ENCODE results near the gene ZCCHC14.

ZCCHC14 gene

GRCh38 chr16:87492721-87493607 is at the start of gene ZCCHC14:
Gene ZCCHC14 (minus strand): TSS chr16:87493024. CDS start chr16:87492238, 786 bp downstream.
- in situ Hi-C loops (cut with MboI; ENCODE audit: low sequenced_read_pairs, unreplicated experiment) = no loop called here
- TF ChIP-seq CTCF (IDR thresholded peaks at IDR 0.05; ENCODE audit: borderline replicate concordance, control extremely low read depth, extremely low read depth, insufficient read depth, missing control alignments) = no peak
- DNase-seq (ENCODE audit: low spot score) = peak; percentile 99

- in situ Hi-C loops (cut with MboI; ENCODE audit: low sequenced_read_pairs, unreplicated experiment) = no loop called here
- no peak for TF ChIP-seq CTCF (IDR thresholded peaks at IDR 0.05; ENCODE audit: borderline replicate concordance, control extremely low read depth, extremely low read depth, insufficient read depth, missing control alignments)
- DNase-seq (ENCODE audit: low spot score) = no peak
These were observed 49.0 kb upstream of the ZCCHC14 start for GRCh38 chr16:87541872-87542234.

GRCh38 chr16:87541147-87541871 is 48.5 kb upstream of the ZCCHC14 start:
- in situ Hi-C loops (cut with MboI; ENCODE audit: low sequenced_read_pairs, unreplicated experiment) = no loop called here
- DNase-seq (ENCODE audit: low spot score) = no peak
- TF ChIP-seq CTCF (IDR thresholded peaks at IDR 0.05; ENCODE audit: borderline replicate concordance, control extremely low read depth, extremely low read depth, insufficient read depth, missing control alignments) = no peak

- in situ Hi-C loops (cut with MboI; ENCODE audit: low sequenced_read_pairs, unreplicated experiment) = no loop called here
- no peak for TF ChIP-seq CTCF (IDR thresholded peaks at IDR 0.05; ENCODE audit: borderline replicate concordance, control extremely low read depth, extremely low read depth, insufficient read depth, missing control alignments)
- DNase-seq (ENCODE audit: low spot score) = no peak
These were observed 48.0 kb upstream of the ZCCHC14 start for GRCh38 chr16:87540897-87541146.

- TF ChIP-seq CTCF (IDR thresholded peaks at IDR 0.05; ENCODE audit: borderline replicate concordance, control extremely low read depth, extremely low read depth, insufficient read depth, missing control alignments) = no peak
- in situ Hi-C loops (cut with MboI; ENCODE audit: low sequenced_read_pairs, unreplicated experiment) = no loop called here
- DNase-seq (ENCODE audit: low spot score) = no peak
These were observed 47.5 kb upstream of the ZCCHC14 start for GRCh38 chr16:87540072-87540896.

GRCh38 chr16:87539113-87539512 is 46.3 kb upstream of the ZCCHC14 start:
- in situ Hi-C loops (cut with MboI; ENCODE audit: low sequenced_read_pairs, unreplicated experiment) = no loop called here
- DNase-seq (ENCODE audit: low spot score) = no peak
- no peak for TF ChIP-seq CTCF (IDR thresholded peaks at IDR 0.05; ENCODE audit: borderline replicate concordance, control extremely low read depth, extremely low read depth, insufficient read depth, missing control alignments)

Measured in GM13976 (cell line).